Measurements from ENCODE around the gene ARHGAP25.

The ARHGAP25 gene

GRCh38 chr2:68726608-68727367 lies 7.8 kb upstream of the ARHGAP25 start:
- CTCF ChIA-PET = interaction anchor here (1.2 kb wide), 1 partner anchor 18 kb away, joined by 5 read pairs; no protein-coding TSS in a partner anchor
- peaks cover 83% of the 10 kb centered on the region for H3K4me1 Mint-ChIP-seq
- peaks cover 2% of the 10 kb centered on the region for H3K36me3 Mint-ChIP-seq
- H3K27ac Mint-ChIP-seq = peak overlapping the region; percentile 88
- H3K4me3 Mint-ChIP-seq = no peak overlapping the region
- peak; percentile 90 for DNase-seq
- H3K9me3 Mint-ChIP-seq = no peaks in the 10 kb centered on the region
- H3K27me3 Mint-ChIP-seq = no peaks in the 10 kb centered on the region

GRCh38 chr2:68727683-68728375 lies 6.8 kb upstream of the ARHGAP25 start:
- DNase-seq = no peak
- Mint-ChIP-seq H3K9me3 (no peaks in the 10 kb centered on the region), H3K27me3 (no peaks in the 10 kb centered on the region), H3K27ac (peak overlapping the region; percentile 88), H3K4me3 (peak overlapping the region; percentile 2), H3K4me1 (peaks cover 76% of the 10 kb centered on the region), H3K36me3 (peaks cover 2% of the 10 kb centered on the region)
- CTCF ChIA-PET = interaction anchor here (0.7 to 1.2 kb wide), 3 partner anchors 12 to 111 kb away, joined by 3 to 5 read pairs (median 3); no protein-coding TSS in a partner anchor

- Mint-ChIP-seq H3K9me3 (no peaks in the 10 kb centered on the region), H3K4me3 (no peak overlapping the region), H3K4me1 (peaks cover 47% of the 10 kb centered on the region), H3K27me3 (no peaks in the 10 kb centered on the region), H3K36me3 (peaks cover 5% of the 10 kb centered on the region), H3K27ac (no peak overlapping the region)
- CTCF ChIA-PET = interaction anchor here (1.6 kb wide), 1 partner anchor 22 kb away, joined by 5 read pairs; no protein-coding TSS in a partner anchor
- DNase-seq = no peak
These were observed 3.8 kb upstream of the ARHGAP25 start for GRCh38 chr2:68730828-68731227.

DNA sequence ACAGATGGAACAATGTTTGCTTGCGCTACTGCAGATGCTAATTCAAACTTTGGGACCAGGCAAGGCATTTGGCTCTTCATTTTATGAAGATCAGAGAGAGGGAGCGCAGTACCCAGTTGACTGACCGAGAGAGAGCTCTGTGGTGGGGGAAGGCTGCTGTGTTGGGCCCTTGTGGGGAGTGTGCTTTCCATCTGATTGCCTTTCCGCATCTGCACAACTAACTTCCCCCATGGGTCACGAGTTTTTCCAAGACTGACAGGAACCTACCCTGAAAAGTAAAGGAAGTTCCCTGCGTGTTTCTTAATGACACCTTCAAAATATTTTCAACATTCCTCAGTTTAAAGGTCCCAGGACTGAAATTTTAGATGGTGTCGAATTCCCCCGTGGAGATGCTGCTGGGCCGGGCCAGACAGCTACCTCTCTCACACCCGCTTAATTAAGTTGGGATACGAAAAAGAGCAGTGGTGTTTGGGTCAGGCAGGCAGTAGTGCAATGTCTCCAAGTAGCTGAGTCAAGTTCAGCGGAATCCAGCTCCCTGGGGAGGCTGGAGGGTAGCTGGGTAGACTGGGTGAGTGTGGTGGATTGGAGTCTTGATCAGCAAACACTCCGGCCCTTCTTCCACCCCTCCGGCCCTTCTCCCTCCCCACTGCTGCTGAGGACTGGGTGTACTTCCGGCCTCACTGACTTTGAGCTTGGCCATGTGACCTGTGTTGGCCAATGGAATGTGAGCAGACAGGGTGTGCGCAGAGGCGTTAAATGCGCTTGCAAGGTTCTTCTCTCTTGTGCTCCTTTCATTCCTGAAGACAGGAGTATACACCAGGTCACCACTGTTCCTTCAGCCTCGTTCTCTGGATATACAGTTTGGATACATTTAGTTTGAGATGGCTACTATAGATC lies 2.3 kb upstream of the ARHGAP25 start:
- H3K27ac Mint-ChIP-seq = no peak overlapping the region
- no peak overlapping the region for H3K4me3 Mint-ChIP-seq
- H3K27me3 Mint-ChIP-seq = no peaks in the 10 kb centered on the region
- H3K9me3 Mint-ChIP-seq = no peaks in the 10 kb centered on the region
- H3K4me1 Mint-ChIP-seq = peaks cover 33% of the 10 kb centered on the region
- no peak for DNase-seq
- CTCF ChIA-PET = interaction anchor here (0.9 to 3.4 kb wide), 5 partner anchors 10 to 36 kb away, joined by 3 to 34 read pairs (median 4); no protein-coding TSS in a partner anchor
- H3K36me3 Mint-ChIP-seq = peaks cover 12% of the 10 kb centered on the region

- Mint-ChIP-seq H3K4me1 (peaks cover 34% of the 10 kb centered on the region), H3K9me3 (no peaks in the 10 kb centered on the region), H3K4me3 (no peak overlapping the region), H3K36me3 (peaks cover 20% of the 10 kb centered on the region), H3K27me3 (no peaks in the 10 kb centered on the region), H3K27ac (no peak overlapping the region)
- CTCF ChIA-PET = interaction anchor here (1.1 to 3.4 kb wide), 10 partner anchors 9 to 176 kb away, joined by 3 to 34 read pairs (median 4); no protein-coding TSS in a partner anchor
- no peak for DNase-seq
These were observed 1.2 kb upstream of the ARHGAP25 start for GRCh38 chr2:68733365-68733764.

- peaks cover 36% of the 10 kb centered on the region for H3K4me1 Mint-ChIP-seq
- DNase-seq = no peak
- H3K9me3 Mint-ChIP-seq = no peaks in the 10 kb centered on the region
- H3K27me3 Mint-ChIP-seq = no peaks in the 10 kb centered on the region
- no peak overlapping the region for H3K4me3 Mint-ChIP-seq
- H3K36me3 Mint-ChIP-seq = peaks cover 25% of the 10 kb centered on the region
- CTCF ChIA-PET = interaction anchor here (1.1 to 3.4 kb wide), 10 partner anchors 8 to 175 kb away, joined by 3 to 34 read pairs (median 4); no protein-coding TSS in a partner anchor
- H3K27ac Mint-ChIP-seq = no peak overlapping the region
These were observed 435 bp upstream of the ARHGAP25 start for GRCh38 chr2:68734176-68734575.

DNA sequence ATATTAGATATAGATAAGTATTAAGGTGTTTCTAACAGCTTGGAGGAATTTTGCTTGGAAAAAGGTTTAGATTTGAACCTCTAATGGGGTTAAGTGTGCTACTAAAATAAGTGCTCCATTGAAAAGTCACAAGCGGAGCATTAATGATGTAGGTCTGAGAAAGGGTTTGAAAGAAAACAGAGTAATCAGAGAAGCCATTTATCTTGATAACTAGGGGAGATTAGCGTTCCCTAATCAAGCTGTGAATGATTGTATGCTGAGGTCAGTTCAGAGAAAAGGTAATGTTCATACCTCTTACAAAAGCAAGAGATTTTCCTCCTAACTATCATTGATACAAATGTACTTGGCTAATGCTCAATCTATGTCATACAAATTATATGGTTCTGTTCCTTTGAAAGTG lies 1.5 kb downstream of the ARHGAP25 start:
- Mint-ChIP-seq H3K27ac (no peak overlapping the region), H3K9me3 (no peaks in the 10 kb centered on the region), H3K4me3 (no peak overlapping the region), H3K4me1 (peaks cover 48% of the 10 kb centered on the region), H3K27me3 (no peaks in the 10 kb centered on the region), H3K36me3 (peaks cover 37% of the 10 kb centered on the region)
- no peak for DNase-seq
- CTCF ChIA-PET = interaction anchor here (0.6 to 8.6 kb wide), 3 partner anchors 15 to 27 kb away, joined by 3 to 82 read pairs (median 4); no protein-coding TSS in a partner anchor

DNA sequence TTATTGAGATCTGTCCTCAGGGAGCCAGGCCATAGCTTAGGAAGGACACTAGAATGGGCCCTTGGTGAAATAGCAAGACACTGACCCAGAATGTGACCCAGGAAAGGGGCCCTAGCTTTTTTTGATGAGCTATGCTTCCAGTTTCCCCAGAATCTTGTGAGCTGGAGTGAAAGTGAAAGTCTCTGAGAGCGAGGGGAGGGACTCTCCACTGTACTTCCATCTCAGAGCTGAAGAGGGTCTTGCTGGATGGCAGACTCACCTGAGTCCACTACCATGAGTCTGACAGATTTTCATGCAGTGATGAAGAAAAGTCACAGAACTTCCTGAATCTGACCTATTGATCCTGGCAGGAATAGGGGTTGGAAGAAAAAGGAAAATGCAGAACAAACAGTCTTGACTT lies 3.1 kb downstream of the ARHGAP25 start:
- DNase-seq = peak; percentile 72
- CTCF ChIA-PET = interaction anchor here (1.0 to 8.6 kb wide), 6 partner anchors 13 to 188 kb away, joined by 3 to 82 read pairs (median 15); no protein-coding TSS in a partner anchor
- Mint-ChIP-seq H3K27me3 (no peaks in the 10 kb centered on the region), H3K36me3 (peaks cover 46% of the 10 kb centered on the region), H3K27ac (peak overlapping the region; percentile 77), H3K4me1 (peaks cover 53% of the 10 kb centered on the region), H3K9me3 (no peaks in the 10 kb centered on the region), H3K4me3 (no peak overlapping the region)

DNA sequence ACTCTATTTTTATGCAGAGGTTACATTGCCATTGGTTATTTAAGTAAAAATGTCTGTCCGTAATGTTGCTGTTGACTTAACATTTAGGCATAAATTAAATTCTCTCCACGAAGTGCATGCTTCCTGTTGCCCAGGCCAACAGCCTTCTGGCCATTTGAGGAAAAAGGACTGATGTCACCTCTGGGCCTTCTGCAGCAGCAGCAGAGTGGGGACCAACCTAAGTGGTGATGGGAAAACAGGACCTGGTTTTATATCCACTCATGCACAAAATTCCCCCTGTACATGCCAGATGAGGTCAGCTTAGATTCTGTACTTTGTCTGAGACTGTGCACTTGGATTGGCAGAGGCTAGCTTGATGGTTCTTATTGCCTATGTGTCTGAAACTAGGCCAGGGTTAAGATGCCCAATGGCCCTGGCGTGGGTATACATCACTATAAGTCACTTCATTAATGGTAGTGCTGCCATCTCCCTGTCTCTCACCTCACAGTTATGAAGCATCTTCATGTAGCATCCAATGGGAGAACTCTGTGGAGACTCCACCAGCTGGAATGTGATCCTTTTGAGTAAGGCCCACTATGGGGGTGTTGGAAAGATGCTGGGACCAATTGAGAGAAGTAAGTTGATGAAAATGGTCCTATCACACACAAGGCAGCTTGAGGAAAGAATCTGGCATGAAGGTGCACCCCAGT lies 4.4 kb downstream of the ARHGAP25 start:
- CTCF ChIA-PET = interaction anchor here (0.8 to 8.6 kb wide), 11 partner anchors 12 to 186 kb away, joined by 3 to 82 read pairs (median 5); no protein-coding TSS in a partner anchor
- peaks cover 58% of the 10 kb centered on the region for H3K36me3 Mint-ChIP-seq
- H3K9me3 Mint-ChIP-seq = no peaks in the 10 kb centered on the region
- DNase-seq = no peak
- no peaks in the 10 kb centered on the region for H3K27me3 Mint-ChIP-seq
- H3K4me1 Mint-ChIP-seq = peaks cover 66% of the 10 kb centered on the region
- no peak overlapping the region for H3K4me3 Mint-ChIP-seq
- H3K27ac Mint-ChIP-seq = peak overlapping the region; percentile 77

- Mint-ChIP-seq H3K27ac (peak overlapping the region; percentile 77), H3K9me3 (no peaks in the 10 kb centered on the region), H3K27me3 (no peaks in the 10 kb centered on the region), H3K4me3 (no peak overlapping the region), H3K36me3 (peaks cover 64% of the 10 kb centered on the region), H3K4me1 (peaks cover 73% of the 10 kb centered on the region)
- no peak for DNase-seq
- CTCF ChIA-PET = interaction anchor here (0.8 to 8.6 kb wide), 9 partner anchors 11 to 186 kb away, joined by 3 to 82 read pairs (median 5); no protein-coding TSS in a partner anchor
These were observed 5.2 kb downstream of the ARHGAP25 start for GRCh38 chr2:68739595-68740399.

DNA sequence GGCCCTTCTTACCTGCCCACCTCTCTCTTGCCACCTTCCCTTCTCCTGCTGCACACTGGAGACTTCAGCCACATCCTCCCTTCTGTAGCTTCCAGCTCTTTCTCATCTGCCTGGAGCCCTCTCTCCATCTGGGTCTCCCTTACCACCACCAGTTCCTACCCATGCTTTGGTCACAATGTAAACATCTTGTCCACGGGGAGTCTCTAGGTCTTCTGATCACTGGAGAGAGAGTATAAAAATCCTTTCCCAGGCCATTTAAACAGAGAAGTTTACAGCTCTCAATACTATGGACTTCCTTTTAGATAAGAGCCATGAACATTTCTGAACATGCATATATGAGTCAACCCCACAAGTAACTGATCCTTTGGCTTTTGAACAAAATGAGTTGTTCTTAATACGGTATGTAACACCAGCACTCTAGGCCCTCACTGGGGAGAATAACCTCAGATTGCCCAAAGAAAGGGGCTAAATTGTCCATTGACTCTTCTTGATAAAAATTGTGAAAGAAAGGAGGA lies 5.8 kb downstream of the ARHGAP25 start:
- CTCF ChIA-PET = interaction anchor here (0.8 to 8.6 kb wide), 9 partner anchors 10 to 185 kb away, joined by 3 to 82 read pairs (median 5); no protein-coding TSS in a partner anchor
- peaks cover 4% of the 10 kb centered on the region for H3K9me3 Mint-ChIP-seq
- no peaks in the 10 kb centered on the region for H3K27me3 Mint-ChIP-seq
- H3K4me1 Mint-ChIP-seq = peaks cover 80% of the 10 kb centered on the region
- no peak for DNase-seq
- H3K27ac Mint-ChIP-seq = peak overlapping the region; percentile 77
- H3K4me3 Mint-ChIP-seq = no peak overlapping the region
- H3K36me3 Mint-ChIP-seq = peaks cover 68% of the 10 kb centered on the region

- Mint-ChIP-seq H3K4me3 (no peak overlapping the region), H3K27me3 (no peaks in the 10 kb centered on the region), H3K36me3 (peaks cover 71% of the 10 kb centered on the region), H3K27ac (peak overlapping the region; percentile 77), H3K4me1 (peaks cover 88% of the 10 kb centered on the region), H3K9me3 (peaks cover 4% of the 10 kb centered on the region)
- CTCF ChIA-PET = interaction anchor here (1.1 to 8.6 kb wide), 6 partner anchors 10 to 184 kb away, joined by 3 to 82 read pairs (median 18); no protein-coding TSS in a partner anchor
- no peak for DNase-seq
These were observed 6.6 kb downstream of the ARHGAP25 start for GRCh38 chr2:68741238-68741637.
